ENCODE data around the gene FUS.

GRCh38 chr16:31204871-31205666, 25.1 kb downstream of the FUS start:
- no peak for TF ChIP-seq YY1 (IDR thresholded peaks at IDR 0.05; ENCODE audit: insufficient read depth, insufficient read length)
- no peak for TF ChIP-seq ZNF274 (IDR thresholded peaks at IDR 0.05; ENCODE audit: low read depth, low read length)
- TF ChIP-seq SUZ12 (IDR thresholded peaks at IDR 0.05; ENCODE audit: extremely low read depth, insufficient read depth, insufficient read length) = no peak

Data from NT2/D1 (cell line).